Measurements from ENCODE around the gene GUCY2F.

Gene GUCY2F

GRCh38 chrX:109463784-109464183, 18.1 kb downstream of the GUCY2F start:
- no peak for DNase-seq (ENCODE audit: low read depth)

GRCh38 chrX:109448282-109448938, 33.5 kb downstream of the GUCY2F start:
- no peak for DNase-seq (ENCODE audit: low read depth)
- TF ChIP-seq CTCF (conservative IDR thresholded peaks at IDR 0.05; ENCODE audit: low read depth, low read length), result no peak

More at GRCh38 chrX:109463784-109464183, 18.1 kb downstream of the GUCY2F start:
- H3K4me3 ChIP-seq (ENCODE audit: low read depth, low read length), result no peak overlapping the region
- TF ChIP-seq CTCF (conservative IDR thresholded peaks at IDR 0.05; ENCODE audit: low read depth, low read length), result no peak

GRCh38 chrX:109441266-109441665, 40.6 kb downstream of the GUCY2F start:
- no peak for TF ChIP-seq CTCF (conservative IDR thresholded peaks at IDR 0.05; ENCODE audit: low read depth, low read length)
- no peak overlapping the region for H3K4me3 ChIP-seq (ENCODE audit: low read depth, low read length)
- DNase-seq (ENCODE audit: low read depth), result no peak

More at GRCh38 chrX:109448282-109448938, 33.5 kb downstream of the GUCY2F start:
- no peak overlapping the region for H3K4me3 ChIP-seq (ENCODE audit: low read depth, low read length)

- DNase-seq (ENCODE audit: low read depth), result peak; percentile 38
- TF ChIP-seq CTCF (conservative IDR thresholded peaks at IDR 0.05; ENCODE audit: low read depth, low read length), result no peak
- no peak overlapping the region for H3K4me3 ChIP-seq (ENCODE audit: low read depth, low read length)
Measured at GRCh38 chrX:109440475-109440874, 41.4 kb downstream of the GUCY2F start.

- no peak for DNase-seq (ENCODE audit: low read depth)
- TF ChIP-seq CTCF (conservative IDR thresholded peaks at IDR 0.05; ENCODE audit: low read depth, low read length), result no peak
- H3K4me3 ChIP-seq (ENCODE audit: low read depth, low read length), result no peak overlapping the region
Measured at GRCh38 chrX:109409181-109409580, 72.7 kb downstream of the GUCY2F start.

GRCh38 chrX:109403922-109404321, 78.0 kb downstream of the GUCY2F start:
- TF ChIP-seq CTCF (conservative IDR thresholded peaks at IDR 0.05; ENCODE audit: low read depth, low read length), result no peak
- no peak overlapping the region for H3K4me3 ChIP-seq (ENCODE audit: low read depth, low read length)
- no peak for DNase-seq (ENCODE audit: low read depth)

- no peak for DNase-seq (ENCODE audit: low read depth)
- no peak overlapping the region for H3K4me3 ChIP-seq (ENCODE audit: low read depth, low read length)
- TF ChIP-seq CTCF (conservative IDR thresholded peaks at IDR 0.05; ENCODE audit: low read depth, low read length), result no peak
Measured at GRCh38 chrX:109399831-109400230, 82.1 kb downstream of the GUCY2F start.
